VCaP (cell line): ENCODE results near the gene FOXK1.
"Not testable (repeated sequence)": the region's sequence is repeated elsewhere in the genome, so short reads cannot be mapped to it uniquely, and the experiment has no call there.

Experiments
- H3K27ac ChIP-seq: fragments of 450-650 bp; 2 replicates; pipeline ENCODE4 v1.5.1; 2017
- CTCF ChIP-seq: fragments of 450-650 bp; conservative IDR thresholded peaks from 2 replicates; pipeline ENCODE4 v1.5.1; 2017; ENCODE audit warnings: mild to moderate bottlenecking, moderate library complexity

Gene FOXK1

GRCh38 chr7:4642468-4643203 lies 39.5 kb upstream of the FOXK1 start:
- peak overlapping the region; percentile 87 for H3K27ac ChIP-seq
- TF ChIP-seq CTCF: no peak

DNA sequence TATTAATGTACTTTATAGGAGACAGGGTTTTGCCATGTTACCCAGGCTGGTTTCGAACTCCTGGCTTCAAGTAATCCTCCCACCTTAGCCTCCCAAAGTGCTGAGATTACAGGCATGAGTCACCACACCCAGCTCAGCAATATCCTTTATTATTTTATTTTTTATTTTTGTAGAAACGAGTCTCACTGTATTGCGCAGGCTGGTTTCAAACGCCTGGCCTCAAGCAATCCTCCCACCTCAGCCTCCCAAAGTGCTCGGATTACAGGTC lies 39.0 kb upstream of the FOXK1 start:
- not testable (repeated sequence) for H3K27ac ChIP-seq

GRCh38 chr7:4645246-4645645 lies 36.8 kb upstream of the FOXK1 start:
- no peak overlapping the region for H3K27ac ChIP-seq
- no peak for TF ChIP-seq CTCF

GRCh38 chr7:4648111-4648510 lies 34.0 kb upstream of the FOXK1 start:
- H3K27ac ChIP-seq: no peak overlapping the region
- TF ChIP-seq CTCF: no peak

- H3K27ac ChIP-seq: no peak overlapping the region
- no peak for TF ChIP-seq CTCF
Observed at GRCh38 chr7:4650433-4651047, 31.6 kb upstream of the FOXK1 start.

- TF ChIP-seq CTCF: no peak
Observed at GRCh38 chr7:4653771-4654170, 28.3 kb upstream of the FOXK1 start.

GRCh38 chr7:4655311-4655710 lies 26.8 kb upstream of the FOXK1 start:
- H3K27ac ChIP-seq: no peak overlapping the region
- TF ChIP-seq CTCF: no peak

More at GRCh38 chr7:4653771-4654170, 28.3 kb upstream of the FOXK1 start:
- no peak overlapping the region for H3K27ac ChIP-seq

DNA sequence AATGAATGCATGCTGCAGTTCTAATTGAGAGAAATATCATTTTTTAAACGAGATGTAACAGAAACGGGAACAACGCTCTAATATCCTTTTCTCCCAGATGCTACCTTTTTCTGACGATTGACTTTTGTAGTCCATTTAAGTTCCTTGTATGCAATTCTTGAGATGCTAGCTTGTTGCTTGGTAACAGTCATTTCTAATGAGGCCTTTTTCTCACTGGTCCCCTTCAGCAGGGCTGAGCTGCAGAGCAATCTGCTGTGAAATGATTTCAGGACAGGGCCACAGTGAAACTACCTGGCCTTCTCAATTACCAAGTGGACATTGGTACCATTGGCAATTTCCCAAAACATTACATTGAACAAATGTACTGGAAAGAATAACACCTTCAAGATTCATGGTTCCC lies 26.2 kb upstream of the FOXK1 start:
- no peak overlapping the region for H3K27ac ChIP-seq
- TF ChIP-seq CTCF: no peak
